Left ventricle myocardium inferior (tissue), 1 donor: ENCODE results near the gene INPP5J. TPM values are rescaled to one million over a fixed set of nuclear protein-coding genes. Genes with fewer than 3 reads are reported as not detected.

Experiments used
- DNase-seq: peaks from one replicate; pipeline ENCODE4 v3.0.0-alpha.2; 2020
- H3K27ac ChIP-seq: fragments of 200-600 bp; replicated peaks from 2 replicates; pipeline ENCODE4 v1.8.0; 2021
- H3K27me3 ChIP-seq: fragments of 200-600 bp; 2 replicates; pipeline ENCODE4 v1.8.0; 2021; ENCODE audit warnings: low read depth
- H3K36me3 ChIP-seq: fragments of 200-600 bp; 2 replicates; pipeline ENCODE4 v1.8.0; 2021
- H3K4me1 ChIP-seq: fragments of 200-600 bp; 2 replicates; pipeline ENCODE4 v1.8.0; 2021
- H3K4me3 ChIP-seq: fragments of 200-600 bp; 2 replicates; pipeline ENCODE4 v1.8.0; 2021; ENCODE audit warnings: mild to moderate bottlenecking, moderate library complexity
- H3K9me3 ChIP-seq: fragments of 200-600 bp; replicated peaks from 2 replicates; pipeline ENCODE4 v1.8.0; 2021
- intact Hi-C: fragments of 100-400 bp; cut with micrococcal nuclease; formaldehyde crosslinking; loops from one replicate; pipeline ENCODE4 v1.11.0; 2022
- total RNA-seq: library from RNA; stranded (reverse); fragmentation: NEBNext Ultra II Directional; extraction: Animal tissue kit (Norgen Biotek cat#: 25700); gene quantifications from one replicate; pipeline ENCODE4 v1.2.1, GENCODE V29; 2021
- TF ChIP-seq, protein P1 (sequence below): fragments of 200-600 bp; IDR thresholded peaks from 2 replicates; pipeline ENCODE4 v1.8.0; 2021; ENCODE audit warnings: antibody characterized with exemption, mild to moderate bottlenecking, borderline replicate concordance
- donor health status: DM: no; HTN: yes; CAD: no; lungs with severe emphysema.

INPP5J gene
- total RNA-seq, 1 donor from 2014 or later, result 20.7 TPM

DNA sequence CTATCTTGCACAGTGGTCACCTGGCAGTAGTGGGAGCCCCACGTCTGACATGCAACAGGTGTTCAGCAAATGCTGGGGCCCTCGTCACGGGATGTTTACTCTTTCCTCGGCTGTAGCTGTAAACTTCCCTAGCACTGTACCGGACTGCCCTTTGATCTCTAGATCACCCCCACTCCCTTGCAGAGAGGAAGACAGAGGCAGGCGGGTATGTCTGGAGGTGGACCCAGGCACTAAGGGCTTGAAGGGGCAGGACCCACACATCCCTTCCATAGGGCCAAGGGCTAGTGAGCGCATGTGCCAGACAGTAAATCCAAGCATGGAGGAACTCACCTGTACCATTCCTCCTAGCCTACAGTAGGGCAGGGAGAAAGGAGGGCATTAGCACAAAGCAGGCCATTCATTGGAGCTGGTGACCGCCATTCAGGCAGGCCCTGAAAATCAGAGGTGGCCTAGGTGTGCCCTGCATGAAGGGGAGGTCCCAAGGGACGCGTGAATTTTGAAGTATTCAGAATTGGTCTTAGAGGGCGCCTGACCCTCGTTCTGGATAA is 43.6 kb upstream of the INPP5J start:
- no peaks in the 10 kb centered on the region for H3K9me3 ChIP-seq
- no peak for DNase-seq
- H3K4me1 ChIP-seq, result peaks cover 63% of the 10 kb centered on the region
- peak overlapping the region; percentile 23 for H3K27ac ChIP-seq
- TF ChIP-seq, protein P1, sequence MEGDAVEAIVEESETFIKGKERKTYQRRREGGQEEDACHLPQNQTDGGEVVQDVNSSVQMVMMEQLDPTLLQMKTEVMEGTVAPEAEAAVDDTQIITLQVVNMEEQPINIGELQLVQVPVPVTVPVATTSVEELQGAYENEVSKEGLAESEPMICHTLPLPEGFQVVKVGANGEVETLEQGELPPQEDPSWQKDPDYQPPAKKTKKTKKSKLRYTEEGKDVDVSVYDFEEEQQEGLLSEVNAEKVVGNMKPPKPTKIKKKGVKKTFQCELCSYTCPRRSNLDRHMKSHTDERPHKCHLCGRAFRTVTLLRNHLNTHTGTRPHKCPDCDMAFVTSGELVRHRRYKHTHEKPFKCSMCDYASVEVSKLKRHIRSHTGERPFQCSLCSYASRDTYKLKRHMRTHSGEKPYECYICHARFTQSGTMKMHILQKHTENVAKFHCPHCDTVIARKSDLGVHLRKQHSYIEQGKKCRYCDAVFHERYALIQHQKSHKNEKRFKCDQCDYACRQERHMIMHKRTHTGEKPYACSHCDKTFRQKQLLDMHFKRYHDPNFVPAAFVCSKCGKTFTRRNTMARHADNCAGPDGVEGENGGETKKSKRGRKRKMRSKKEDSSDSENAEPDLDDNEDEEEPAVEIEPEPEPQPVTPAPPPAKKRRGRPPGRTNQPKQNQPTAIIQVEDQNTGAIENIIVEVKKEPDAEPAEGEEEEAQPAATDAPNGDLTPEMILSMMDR, result no peak
- no peaks in the 10 kb centered on the region for H3K27me3 ChIP-seq
- H3K4me3 ChIP-seq, result no peak overlapping the region
- intact Hi-C loops, result no loop called here
- H3K36me3 ChIP-seq, result peaks cover 8% of the 10 kb centered on the region

DNA sequence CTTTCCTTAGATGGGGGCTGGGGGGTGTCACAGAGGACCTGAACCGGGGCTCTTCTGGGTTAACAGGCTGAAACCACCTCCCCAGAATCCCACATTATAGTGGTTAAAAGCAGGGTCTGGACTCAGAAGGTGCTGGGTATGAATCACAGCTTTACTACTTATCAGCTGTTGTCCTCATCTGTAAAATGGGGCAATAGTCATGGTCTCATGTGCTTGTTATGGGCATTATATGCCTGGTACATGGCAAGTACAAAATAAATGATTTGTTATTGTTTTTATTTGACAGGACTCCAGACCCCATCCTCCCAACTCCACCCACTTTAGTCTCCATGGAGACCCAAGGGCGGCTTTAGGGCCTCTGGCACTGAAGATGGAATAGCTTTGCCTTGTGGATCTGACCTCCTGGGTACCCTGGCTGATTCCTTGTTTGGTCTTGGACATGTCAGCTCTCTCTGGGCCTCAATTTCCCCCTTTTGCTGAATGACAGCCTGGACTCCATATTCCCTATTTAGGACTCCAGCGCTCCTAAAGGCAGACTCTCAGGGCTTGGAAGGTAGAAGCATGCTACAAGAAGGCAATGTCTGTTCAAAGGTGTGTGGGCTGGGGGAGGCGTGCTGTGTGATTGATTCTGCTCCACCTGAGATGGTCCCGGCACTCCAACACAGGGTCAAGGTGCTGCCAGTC is 42.5 kb upstream of the INPP5J start:
- H3K9me3 ChIP-seq, result no peaks in the 10 kb centered on the region

GRCh38 chr22:31080848-31081649 is 41.7 kb upstream of the INPP5J start, which contains the start of gene SMTN:
SMTN (plus strand) TSS chr22:31081318; CDS start chr22:31083259, 1,941 bp downstream.
- peak within 1 kb of the TSS; percentile 95 for H3K27ac ChIP-seq
- H3K27me3 ChIP-seq, result no peaks in the 10 kb centered on the region
- peak; percentile 93 for DNase-seq
- H3K4me3 ChIP-seq, result peak within 1 kb of the TSS; percentile 89
- TF ChIP-seq, protein P1, result no peak
- H3K36me3 ChIP-seq, result peaks cover 12% of the 10 kb centered on the region
- intact Hi-C loops, result loop anchor here (5.0 kb wide), 2 partner anchors 34 to 109 kb away; no protein-coding TSS in a partner anchor
- peaks cover 65% of the 10 kb centered on the region for H3K4me1 ChIP-seq
- no peaks in the 10 kb centered on the region for H3K9me3 ChIP-seq

More for the DNA sequence above, 42.5 kb upstream of the INPP5J start:
- Histone ChIP-seq H3K27me3 (no peaks in the 10 kb centered on the region), H3K4me3 (peak overlapping the region; percentile 89), H3K36me3 (peaks cover 12% of the 10 kb centered on the region), H3K27ac (peak overlapping the region; percentile 95), H3K4me1 (peaks cover 65% of the 10 kb centered on the region)
- TF ChIP-seq, protein P1, result no peak
- no peak for DNase-seq
- intact Hi-C loops, result loop anchor here (5.0 kb wide), 2 partner anchors 33 to 108 kb away; no protein-coding TSS in a partner anchor

- DNase-seq, result no peak
- no peaks in the 10 kb centered on the region for H3K9me3 ChIP-seq
- intact Hi-C loops, result loop anchor here (5.0 kb wide), 2 partner anchors 35 to 110 kb away; no protein-coding TSS in a partner anchor
- H3K4me1 ChIP-seq, result peaks cover 66% of the 10 kb centered on the region
- H3K4me3 ChIP-seq, result peak overlapping the region; percentile 89
- peaks cover 12% of the 10 kb centered on the region for H3K36me3 ChIP-seq
- peak overlapping the region; percentile 95 for H3K27ac ChIP-seq
- H3K27me3 ChIP-seq, result no peaks in the 10 kb centered on the region
- TF ChIP-seq, protein P1, result no peak
Observed at GRCh38 chr22:31081963-31082605, 40.7 kb upstream of the INPP5J start.
